Lower leg skin (tissue), 3 donors: ENCODE results near the gene TRAP1.

Experiments
- CTCF ChIP-seq, 3 donors: fragments of 450-650 bp; IDR thresholded peaks; one replicate each; pipeline ENCODE4 v1.5.1; 2016; ENCODE audit warnings: antibody characterized with exemption in 3 of 3, mild to moderate bottlenecking in 3 of 3, moderate library complexity in 2 of 3
- POLR2A ChIP-seq, 2 donors: fragments of 450-650 bp; IDR thresholded peaks; one replicate each; pipeline ENCODE4 v1.6.1; 2016 to 2017; ENCODE audit warnings: antibody characterized with exemption in 2 of 2, mild to moderate bottlenecking in 1 of 2, moderate library complexity in 1 of 2

GRCh38 chr16:3745751-3746355 is 28.5 kb upstream of the TRAP1 start:
- TF ChIP-seq CTCF (IDR thresholded peaks at IDR 0.05), result no peak
- TF ChIP-seq POLR2A (IDR thresholded peaks at IDR 0.05), result no peak
